Head of caudate nucleus (tissue), 42 donors: ENCODE measurements around the gene GRWD1.
"Not testable (repeated sequence)": the region's sequence is repeated elsewhere in the genome, so short reads cannot be mapped to it uniquely, and the experiment has no call there.

ENCODE experiments used
- DNase-seq, 42 donors: peaks; one replicate each; pipeline versions ENCODE4 v3.0.0 to v3.0.0-alpha.2; 2020 to 2021; ENCODE audit warnings: mixed read lengths in 7 of 42
- intact Hi-C: fragments of 100-400 bp; cut with DNase I; formaldehyde crosslinking; loops from one replicate; pipeline ENCODE4 v1.15.0; 2022

The GRWD1 gene

DNA sequence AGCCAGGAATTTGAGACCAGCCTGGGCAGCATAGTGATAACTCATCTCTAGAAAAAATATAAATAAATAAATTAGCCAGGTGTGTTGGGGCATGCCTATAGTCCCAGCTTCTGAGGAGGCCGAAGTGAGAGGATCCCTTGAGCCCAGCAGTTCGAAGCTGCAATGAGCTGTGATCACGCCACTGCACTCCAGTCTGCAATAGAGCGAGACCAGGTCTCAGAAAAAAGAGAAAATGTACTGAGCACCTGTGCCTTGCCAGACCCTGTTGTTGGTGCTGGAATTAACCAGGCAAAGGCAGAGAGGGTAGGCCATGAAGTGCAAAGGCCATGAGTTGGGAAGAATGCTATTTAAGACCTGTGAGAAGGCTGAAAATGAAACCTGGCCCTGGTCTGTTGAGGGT, 26.1 kb downstream of the GRWD1 start:
- DNase-seq, result no peak
- intact Hi-C loops, result no loop called here

DNA sequence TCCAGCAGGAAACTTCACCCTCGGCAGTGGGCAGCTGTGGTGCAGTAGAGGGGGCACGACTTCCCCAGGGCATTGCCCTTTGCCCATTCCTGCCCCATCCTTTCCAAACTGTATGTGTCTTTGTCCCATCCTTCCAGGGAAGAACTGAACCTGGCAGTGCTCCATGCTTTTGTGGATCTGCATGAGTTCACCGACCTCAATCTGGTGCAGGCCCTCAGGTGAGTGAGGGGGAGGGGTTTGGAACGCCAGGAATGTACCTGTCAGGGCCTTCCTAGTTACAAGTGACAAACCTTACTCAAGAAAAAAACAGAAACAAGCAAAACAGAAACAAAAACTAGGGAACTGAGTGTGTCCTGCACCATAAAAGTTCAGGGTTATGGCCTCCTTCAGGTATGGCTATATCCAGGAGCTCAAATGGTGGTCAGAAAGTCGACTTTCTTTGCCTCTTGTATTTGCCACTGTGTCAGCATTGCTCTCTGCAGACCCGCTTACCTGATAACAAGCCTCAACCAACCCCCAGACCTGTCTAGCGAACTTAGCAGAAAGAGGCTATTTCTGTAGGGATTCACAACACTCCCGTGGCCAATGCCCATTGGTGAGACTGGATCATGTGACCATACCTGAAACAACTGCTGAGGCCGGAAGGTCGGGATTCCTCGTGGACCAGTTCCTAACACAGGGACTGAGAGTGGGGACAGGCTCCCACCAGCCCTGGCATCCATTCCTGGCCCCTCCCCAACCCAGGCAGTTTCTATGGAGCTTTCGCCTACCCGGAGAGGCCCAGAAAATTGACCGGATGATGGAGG, 27.6 kb downstream of the GRWD1 start:
- intact Hi-C loops, result no loop called here
- no peak for DNase-seq

- intact Hi-C loops, result no loop called here
- DNase-seq, result no peak
These were observed 28.4 kb downstream of the GRWD1 start for GRCh38 chr19:48474084-48474592.

DNA sequence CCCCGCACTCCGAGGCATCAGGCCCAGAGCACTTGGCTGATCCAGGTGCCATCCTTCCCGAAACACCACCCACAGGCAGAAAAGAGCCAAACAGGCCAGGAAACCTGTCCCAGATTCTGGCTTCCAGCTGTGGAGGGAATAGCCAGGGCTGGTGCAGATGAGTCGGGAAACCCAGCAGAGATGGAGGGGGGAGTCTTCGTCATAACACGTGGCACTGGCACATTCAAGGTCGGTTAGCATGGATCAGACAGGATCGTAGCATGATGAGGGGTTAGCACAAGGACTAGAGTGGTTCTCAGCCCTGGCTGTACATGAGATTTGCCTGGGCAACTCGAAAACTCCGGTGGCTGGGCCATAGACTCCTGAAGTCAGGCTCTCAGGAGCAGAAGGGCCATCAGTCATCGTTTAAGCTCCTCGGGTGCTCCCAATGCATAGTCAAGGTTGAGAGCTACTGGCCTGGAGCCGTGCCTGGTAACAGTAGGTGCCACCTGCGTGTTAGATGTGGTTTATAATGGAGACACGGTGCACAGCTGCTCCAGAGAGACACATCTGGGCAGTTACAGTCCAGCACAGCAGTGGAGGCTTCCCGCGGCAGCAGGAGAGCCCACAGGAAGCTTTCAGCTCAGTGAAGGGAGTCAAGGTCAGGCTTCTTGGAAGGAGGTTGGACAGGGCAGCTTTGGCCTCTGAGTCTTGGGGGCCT, 29.7 kb downstream of the GRWD1 start:
- no peak for DNase-seq
- intact Hi-C loops, result no loop called here

- DNase-seq, result no peak
- intact Hi-C loops, result no loop called here
These were observed 30.4 kb downstream of the GRWD1 start for GRCh38 chr19:48476176-48476575.

- intact Hi-C loops, result no loop called here
- no peak for DNase-seq
These were observed 31.4 kb downstream of the GRWD1 start for GRCh38 chr19:48477067-48477685.

DNA sequence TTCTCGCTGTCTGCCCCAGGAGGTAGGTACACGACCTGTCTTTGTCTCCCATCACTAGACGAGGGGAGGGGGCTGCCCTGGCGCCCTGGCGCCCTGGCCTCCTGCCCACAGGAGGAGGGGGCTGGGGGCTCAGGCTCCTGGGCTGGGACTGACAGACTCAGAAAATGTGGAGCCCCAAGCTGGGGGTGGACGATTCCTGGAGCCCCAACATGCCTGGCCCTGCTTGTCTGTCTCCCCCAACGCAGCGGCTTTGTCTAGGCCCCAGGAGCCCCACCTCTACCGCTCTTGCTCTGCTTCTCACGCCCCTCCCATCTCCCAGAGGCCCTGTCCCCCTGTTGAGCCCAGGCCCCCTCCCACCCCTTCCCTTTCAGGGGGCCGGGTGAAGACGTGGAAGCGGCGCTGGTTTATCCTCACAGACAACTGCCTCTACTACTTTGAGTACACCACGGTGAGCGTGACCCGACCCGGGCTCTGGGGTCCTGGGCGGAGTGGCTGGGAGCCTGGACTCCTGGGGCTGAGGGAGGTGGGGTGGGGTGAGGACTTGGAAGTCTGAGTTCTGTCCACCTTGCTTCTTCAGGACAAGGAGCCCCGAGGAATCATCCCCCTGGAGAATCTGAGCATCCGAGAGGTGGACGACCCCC, 32.0 kb downstream of the GRWD1 start:
- intact Hi-C loops, result no loop called here
- no peak for DNase-seq

GRCh38 chr19:48478339-48479256, 32.8 kb downstream of the GRWD1 start:
- intact Hi-C loops, result no loop called here
- no peak for DNase-seq

DNA sequence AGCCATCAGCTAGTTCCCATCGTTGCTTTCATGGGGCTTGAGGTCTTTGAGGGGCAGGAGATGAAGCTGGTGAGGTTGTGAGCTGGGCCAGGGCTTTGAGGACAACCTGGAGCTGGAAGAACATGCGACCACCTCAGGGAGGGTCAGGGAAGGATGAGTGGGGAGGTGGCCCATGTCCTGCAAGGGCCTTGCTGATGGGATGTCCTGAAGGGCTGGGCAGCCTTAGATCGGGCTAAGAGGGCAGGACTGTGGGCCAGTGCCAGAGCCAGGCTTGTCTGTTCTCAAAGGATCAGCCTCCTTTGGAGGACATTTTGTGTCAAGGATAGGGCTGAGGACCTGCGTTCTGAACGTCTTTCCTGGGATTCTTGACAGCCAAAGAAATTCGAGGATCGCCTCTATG, 33.9 kb downstream of the GRWD1 start:
- intact Hi-C loops, result no loop called here
- DNase-seq, result no peak

DNA sequence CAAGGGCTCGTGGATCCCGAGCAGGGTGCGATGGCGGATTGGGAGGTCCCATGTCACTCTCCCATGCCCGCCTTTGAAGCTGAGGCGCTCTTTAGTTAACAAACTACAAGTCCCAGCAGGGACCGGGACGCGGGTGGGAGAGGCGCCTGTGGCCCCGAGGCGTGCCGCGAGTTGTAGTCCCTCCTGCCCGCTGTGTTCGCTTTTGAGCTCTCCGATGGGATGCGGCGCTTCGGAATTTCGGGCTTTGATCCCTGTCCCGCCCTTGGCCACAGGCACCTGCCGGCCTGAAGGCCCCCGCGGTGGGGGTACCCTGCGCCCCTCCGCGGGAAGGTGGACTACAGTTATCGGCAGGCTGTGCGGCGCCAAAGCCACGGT, 34.4 kb downstream of the GRWD1 start:
- DNase-seq, result peak; percentile 60 to 92 (median 78)
- intact Hi-C loops, result no loop called here

DNA sequence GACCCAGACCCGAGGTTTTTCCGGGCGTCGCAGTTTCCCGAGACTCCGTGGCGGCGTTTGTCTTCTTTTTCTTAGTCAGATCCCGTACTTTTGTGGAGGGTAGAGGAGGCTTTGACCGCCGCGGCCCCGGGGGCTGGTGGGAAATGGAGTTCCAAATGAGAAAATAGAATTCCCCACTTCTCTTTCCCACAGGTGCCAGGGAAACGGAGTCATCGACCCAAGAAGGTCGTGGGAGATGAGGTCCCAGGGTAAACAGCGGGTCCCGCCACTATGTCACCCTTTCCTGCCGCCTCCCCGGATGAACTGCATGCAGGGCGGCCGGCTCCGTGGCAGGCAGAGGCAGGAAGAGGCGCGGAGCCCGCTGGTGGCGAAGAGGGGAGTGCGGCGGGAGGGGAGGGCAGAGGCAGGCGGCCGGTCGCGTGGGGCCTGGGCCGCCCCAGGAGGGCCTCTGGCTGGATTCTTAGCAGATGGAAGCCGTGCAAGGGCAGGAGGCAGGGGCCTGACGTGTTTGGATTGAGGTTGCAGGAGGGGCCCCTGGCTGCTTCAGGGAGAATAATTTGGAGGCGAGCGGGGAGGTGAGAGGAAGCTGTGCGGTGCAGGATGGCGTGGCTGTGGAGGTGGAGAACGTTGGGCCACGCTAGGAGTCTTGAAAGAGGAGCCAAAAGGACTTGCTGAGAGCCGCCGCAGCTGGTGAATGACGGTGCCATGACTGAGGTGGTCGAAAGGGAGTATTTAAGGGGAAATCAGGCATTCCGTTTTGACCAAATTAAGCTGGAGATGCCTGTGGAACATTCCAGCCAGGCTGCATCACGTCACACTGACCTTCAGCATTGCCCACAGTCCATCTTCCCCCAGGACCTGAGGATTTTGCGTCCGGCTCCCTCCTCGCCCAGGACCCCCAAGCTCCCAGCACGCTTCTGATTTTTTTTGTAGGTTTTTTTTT, 35.0 kb downstream of the GRWD1 start:
- intact Hi-C loops, result no loop called here
- DNase-seq, result peak; percentile 36 to 86 (median 68)

GRCh38 chr19:48481846-48482639, 36.3 kb downstream of the GRWD1 start:
- DNase-seq, result peak in 4 of 42 donors; percentile 25 to 56 (median 33)
- intact Hi-C loops, result no loop called here

DNA sequence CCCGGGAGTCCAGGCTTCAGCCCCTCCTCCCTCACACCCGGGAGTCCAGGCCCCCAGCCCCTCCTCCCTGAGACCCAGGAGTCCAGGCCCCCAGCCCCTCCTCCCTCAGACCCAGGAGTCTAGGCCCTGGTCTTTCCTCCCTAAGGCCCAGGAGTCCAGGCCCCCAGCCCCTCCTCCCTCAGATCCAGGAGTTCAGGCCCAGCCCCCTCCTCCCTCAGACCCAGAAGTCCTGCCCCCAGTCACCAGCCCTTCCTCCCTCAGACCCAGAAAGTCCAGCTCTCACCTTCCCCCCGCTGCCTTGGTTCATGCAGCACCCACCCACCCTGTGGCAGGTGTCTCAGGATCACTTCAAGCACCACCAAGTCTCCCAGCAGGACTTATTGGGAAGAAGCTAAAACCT, 37.5 kb downstream of the GRWD1 start:
- no peak for DNase-seq
- intact Hi-C loops, result no loop called here

- intact Hi-C loops, result no loop called here
- peak in 5 of 42 donors; percentile 37 to 50 (median 43) for DNase-seq
These were observed 38.6 kb downstream of the GRWD1 start for GRCh38 chr19:48484247-48484893.

DNA sequence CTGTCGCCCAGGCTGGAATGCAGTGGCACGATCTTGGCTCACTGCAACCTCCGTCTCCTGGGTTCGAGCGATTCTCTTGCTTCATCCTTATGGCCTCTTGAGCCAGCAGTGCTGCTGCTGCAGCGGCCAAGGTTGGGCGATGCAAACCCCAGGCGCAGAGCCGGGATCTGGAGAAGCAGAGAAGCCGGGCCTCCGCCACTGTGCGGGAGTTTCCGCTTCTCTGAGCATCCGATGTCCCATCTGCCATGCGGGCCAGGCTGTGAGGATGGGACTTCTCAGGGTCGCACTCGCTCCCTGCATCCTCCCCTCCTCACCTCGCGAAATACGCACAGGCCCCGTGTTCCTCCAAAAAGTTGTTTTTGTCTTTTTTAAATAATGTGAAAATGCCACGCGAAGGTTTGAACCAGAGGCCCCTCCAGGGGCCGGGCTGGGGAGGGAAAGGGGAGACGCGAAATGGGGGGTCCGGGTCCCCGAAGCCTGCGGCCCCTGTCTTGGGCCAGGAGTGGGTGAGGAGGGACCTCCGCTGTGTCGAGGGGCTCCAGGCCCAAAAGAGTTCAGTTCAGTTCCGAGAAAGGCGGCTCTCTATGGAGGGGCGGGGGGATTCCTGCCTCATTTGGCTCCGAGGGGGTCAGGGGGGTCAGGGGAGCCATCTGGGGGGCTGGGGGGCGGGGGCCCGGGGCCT, 39.3 kb downstream of the GRWD1 start:
- intact Hi-C loops, result no loop called here
- no peak for DNase-seq

DNA sequence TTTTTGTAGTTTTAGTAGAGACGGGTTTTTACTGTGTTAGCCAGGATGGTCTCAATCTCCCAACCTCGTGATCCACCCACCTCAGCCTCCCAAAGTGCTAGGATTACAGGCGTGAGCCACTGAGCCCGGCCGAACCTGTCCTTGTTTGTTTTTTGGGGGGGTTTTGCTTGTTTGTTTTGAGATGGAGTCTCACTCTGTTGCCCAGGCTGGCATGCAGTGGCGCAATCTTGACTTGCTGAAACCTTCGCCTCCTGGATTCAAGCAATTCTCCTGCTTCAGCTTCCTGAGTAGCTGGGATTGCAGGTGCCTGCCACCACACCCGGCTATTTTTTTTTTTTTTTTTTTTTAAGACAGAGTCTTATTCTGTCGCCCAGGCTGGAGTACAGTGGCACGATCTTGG, 40.9 kb downstream of the GRWD1 start:
- intact Hi-C loops, DNase-seq: not testable (repeated sequence)
